Suppressor macrophage (primary cell): Measurements from ENCODE around the gene E2F6.

Experiments
- DNase-seq, 4 experiments: peaks; one replicate each; pipeline ENCODE4 v3.0.0-alpha.2; 2020 to 2022

E2F6 gene

GRCh38 chr2:11456251-11456650 is 9.7 kb downstream of the E2F6 start:
- DNase-seq, result peak in 1 of 4 experiments; percentile 9

- no peak for DNase-seq
These were observed 11.1 kb downstream of the E2F6 start for GRCh38 chr2:11454824-11455223.

- no peak for DNase-seq
These were observed 15.2 kb downstream of the E2F6 start for GRCh38 chr2:11450791-11451190.

- peak; percentile 43 to 65 (median 60) for DNase-seq
These were observed 19.2 kb downstream of the E2F6 start for GRCh38 chr2:11446733-11447248.

GRCh38 chr2:11444737-11445136 is 21.2 kb downstream of the E2F6 start:
- no peak for DNase-seq

GRCh38 chr2:11438555-11439080 is 27.3 kb downstream of the E2F6 start:
- DNase-seq, result no peak

- no peak for DNase-seq
These were observed 28.4 kb downstream of the E2F6 start for GRCh38 chr2:11437602-11438001.

- DNase-seq, result no peak
These were observed 30.9 kb downstream of the E2F6 start for GRCh38 chr2:11435036-11435435.

GRCh38 chr2:11434443-11434842 is 31.5 kb downstream of the E2F6 start:
- no peak for DNase-seq

- DNase-seq, result peak; percentile 56 to 80 (median 66)
These were observed 32.1 kb downstream of the E2F6 start for GRCh38 chr2:11433822-11434221.

- no peak for DNase-seq
These were observed 35.2 kb downstream of the E2F6 start for GRCh38 chr2:11430729-11431128.

- DNase-seq, result no peak
These were observed 38.7 kb downstream of the E2F6 start for GRCh38 chr2:11427224-11427623.

- no peak for DNase-seq
These were observed 43.0 kb downstream of the E2F6 start for GRCh38 chr2:11422901-11423435.

GRCh38 chr2:11422491-11422865 is 43.5 kb downstream of the E2F6 start:
- DNase-seq, result no peak

GRCh38 chr2:11421863-11422490 is 44.0 kb downstream of the E2F6 start:
- DNase-seq, result no peak

GRCh38 chr2:11420671-11421070 is 45.3 kb downstream of the E2F6 start:
- DNase-seq, result no peak

- no peak for DNase-seq
These were observed 45.8 kb downstream of the E2F6 start for GRCh38 chr2:11420190-11420589.

- DNase-seq, result no peak
These were observed 46.2 kb downstream of the E2F6 start for GRCh38 chr2:11419781-11420180.

- DNase-seq, result peak; percentile 38 to 49 (median 48)
These were observed 47.9 kb downstream of the E2F6 start for GRCh38 chr2:11417946-11418585.

- no peak for DNase-seq
These were observed 49.0 kb downstream of the E2F6 start for GRCh38 chr2:11416931-11417330.

GRCh38 chr2:11416186-11416585 is 49.8 kb downstream of the E2F6 start:
- no peak for DNase-seq

GRCh38 chr2:11414372-11415124 is 51.4 kb downstream of the E2F6 start:
- DNase-seq, result no peak

- DNase-seq, result no peak
These were observed 53.5 kb downstream of the E2F6 start for GRCh38 chr2:11412449-11412810.
